Activated CD8-positive, alpha-beta T cell treated with anti-CD3 and anti-CD28 coated beads for 36 hours (primary cell): ENCODE data around the gene COL21A1. TPM values are rescaled to one million over a fixed set of nuclear protein-coding genes. Genes with fewer than 3 reads are reported as not detected.
"Not testable (repeated sequence)": the region's sequence is repeated elsewhere in the genome, so short reads cannot be mapped to it uniquely, and the experiment has no call there.

Experiments
- ATAC-seq: fragments of 200-7000 bp; cut with Tn5 transposase; one replicate; pipeline ENCODE4 v1.10.0; 2021; ENCODE audit warnings: mild to moderate bottlenecking, moderate library complexity
- CTCF ChIA-PET: fragments of 350-600 bp; sonication (Branson Sonifier 250); formaldehyde crosslinking; loops from one replicate; lab custom pipeline; 2021; ENCODE audit warnings: antibody characterized with exemption; lab: Charles Lee
- POLR2A ChIA-PET: fragments of 350-600 bp; sonication (Branson Sonifier 250); formaldehyde crosslinking; loops from one replicate; lab custom pipeline; 2021; ENCODE audit warnings: antibody characterized with exemption; lab: Charles Lee
- DNase-seq: peaks from one replicate; pipeline ENCODE4 v3.0.0-alpha.2; 2020
- H3K27ac Mint-ChIP-seq: one replicate; pipeline ENCODE4 v1.8.0; 2021; ENCODE audit warnings: mild to moderate bottlenecking, mixed read lengths
- H3K27me3 Mint-ChIP-seq: one replicate; pipeline ENCODE4 v1.8.0; 2021; ENCODE audit warnings: mixed read lengths
- H3K36me3 Mint-ChIP-seq: one replicate; pipeline ENCODE4 v1.8.0; 2021; ENCODE audit warnings: low read depth, mixed read lengths
- H3K4me1 Mint-ChIP-seq: one replicate; pipeline ENCODE4 v1.8.0; 2021; ENCODE audit warnings: low read depth, mixed read lengths
- H3K4me3 Mint-ChIP-seq: one replicate; pipeline ENCODE4 v1.8.0; 2021; ENCODE audit warnings: mild to moderate bottlenecking, moderate library complexity, mixed read lengths
- H3K9me3 Mint-ChIP-seq: one replicate; pipeline ENCODE4 v1.8.0; 2021; ENCODE audit warnings: mixed read lengths
- CTCF ChIP-seq: fragments of 200-600 bp; IDR thresholded peaks from one replicate; pipeline ENCODE4 v1.8.0; 2022; ENCODE audit warnings: antibody characterized with exemption, mild to moderate bottlenecking
- intact Hi-C: fragments of 100-400 bp; cut with micrococcal nuclease; formaldehyde crosslinking; loops from one replicate; pipeline ENCODE4 v1.10.0; 2022
- total RNA-seq, 2 experiments: library from RNA; stranded (reverse); gene quantifications; one replicate each; pipeline ENCODE4 v1.2.3, GENCODE V29; 2021

COL21A1 gene
- total RNA-seq, 2 experiments from 2014 or later: not detected

DNA sequence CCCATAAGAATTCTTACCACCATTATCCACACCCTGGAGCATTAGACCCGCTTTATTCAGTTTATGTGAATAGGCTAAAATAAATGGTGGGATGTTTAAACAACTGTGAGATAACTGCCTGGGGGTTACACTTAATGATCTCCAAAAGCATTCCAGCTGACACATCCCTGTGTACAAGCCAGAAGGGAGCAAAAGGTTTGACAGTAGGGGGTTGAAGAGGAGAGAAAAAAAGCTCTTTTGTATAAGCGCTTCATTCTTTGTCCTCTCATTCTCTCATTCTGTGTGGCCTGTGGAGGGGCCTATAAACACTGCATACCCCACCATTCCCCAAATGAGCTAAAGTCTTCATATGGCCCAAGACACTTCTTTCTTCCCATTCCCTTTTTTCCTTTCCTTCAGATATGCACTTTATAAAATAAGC is 30.8 kb upstream of the COL21A1 start:
- CTCF ChIA-PET: no interaction called here
- no peak for DNase-seq
- no peak for TF ChIP-seq CTCF
- H3K4me1 Mint-ChIP-seq: no peaks in the 10 kb centered on the region
- no peaks in the 10 kb centered on the region for H3K27me3 Mint-ChIP-seq
- H3K4me3 Mint-ChIP-seq: no peak overlapping the region
- intact Hi-C loops: no loop called here
- ATAC-seq: no peak
- POLR2A ChIA-PET: no interaction called here
- no peak overlapping the region for H3K27ac Mint-ChIP-seq
- no peaks in the 10 kb centered on the region for H3K9me3 Mint-ChIP-seq
- no peaks in the 10 kb centered on the region for H3K36me3 Mint-ChIP-seq

- POLR2A ChIA-PET: no interaction called here
- DNase-seq (no peak), ATAC-seq (no peak)
- TF ChIP-seq CTCF: no peak
- H3K4me1 Mint-ChIP-seq: no peaks in the 10 kb centered on the region
- H3K4me3 Mint-ChIP-seq: no peak overlapping the region
- no peaks in the 10 kb centered on the region for H3K27me3 Mint-ChIP-seq
- peaks cover 1% of the 10 kb centered on the region for H3K36me3 Mint-ChIP-seq
- intact Hi-C loops: no loop called here
- no peak overlapping the region for H3K27ac Mint-ChIP-seq
- CTCF ChIA-PET: no interaction called here
- peaks cover 11% of the 10 kb centered on the region for H3K9me3 Mint-ChIP-seq
These were observed 23.5 kb upstream of the COL21A1 start for GRCh38 chr6:56270812-56271441.

DNA sequence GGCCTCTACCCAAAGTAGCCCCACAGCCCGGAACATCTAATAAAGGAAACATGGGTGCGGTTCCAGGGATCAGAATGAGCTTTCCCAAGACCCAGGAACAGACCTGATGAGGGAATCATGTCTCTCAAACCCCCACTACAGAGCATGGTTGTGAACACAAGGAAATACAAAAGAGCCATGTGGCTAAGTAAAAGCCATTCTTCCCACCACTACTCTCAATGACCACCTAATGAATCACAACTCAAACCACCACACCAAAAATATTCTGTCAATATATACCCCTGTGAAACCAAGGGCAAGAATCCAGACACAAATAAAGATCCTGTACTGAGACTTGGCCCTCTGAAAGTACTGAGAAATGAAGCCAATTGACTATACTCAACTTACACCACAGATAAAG is 20.9 kb upstream of the COL21A1 start:
- CTCF ChIA-PET: no interaction called here
- no peak for TF ChIP-seq CTCF
- POLR2A ChIA-PET: no interaction called here
- Mint-ChIP-seq H3K36me3 (peaks cover 1% of the 10 kb centered on the region), H3K4me1 (no peaks in the 10 kb centered on the region), H3K4me3 (no peak overlapping the region), H3K27me3 (no peaks in the 10 kb centered on the region), H3K9me3 (peaks cover 11% of the 10 kb centered on the region), H3K27ac (no peak overlapping the region)
- intact Hi-C loops: no loop called here
- ATAC-seq (no peak), DNase-seq (no peak)

DNA sequence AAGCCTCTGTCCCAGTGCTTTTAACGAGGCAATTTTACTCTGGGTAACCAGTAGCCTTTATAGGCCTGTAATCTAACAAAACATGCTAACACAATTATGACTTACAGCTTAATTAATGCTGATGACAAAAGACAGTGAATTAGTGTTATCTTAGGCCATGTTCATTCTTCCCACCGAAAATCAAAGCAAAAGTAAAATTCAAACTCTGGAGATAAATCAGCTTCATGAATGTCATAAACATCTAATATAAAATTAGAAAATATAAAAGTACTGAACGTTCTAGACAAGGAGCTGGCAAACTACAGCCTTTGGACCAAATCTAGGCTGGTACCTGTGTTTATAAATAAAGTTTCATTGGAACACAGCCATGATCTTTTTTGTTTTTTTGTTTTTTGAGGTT is 18.6 kb upstream of the COL21A1 start:
- H3K4me1 Mint-ChIP-seq: no peaks in the 10 kb centered on the region
- ChIA-PET CTCF (no interaction called here), POLR2A (no interaction called here)
- H3K27ac Mint-ChIP-seq: no peak overlapping the region
- H3K36me3 Mint-ChIP-seq: peaks cover 1% of the 10 kb centered on the region
- peaks cover 6% of the 10 kb centered on the region for H3K9me3 Mint-ChIP-seq
- no peak overlapping the region for H3K4me3 Mint-ChIP-seq
- no peak for ATAC-seq
- no peak for DNase-seq
- no peak for TF ChIP-seq CTCF
- intact Hi-C loops: no loop called here
- no peaks in the 10 kb centered on the region for H3K27me3 Mint-ChIP-seq

- Mint-ChIP-seq H3K4me1 (no peaks in the 10 kb centered on the region), H3K27me3 (no peaks in the 10 kb centered on the region), H3K9me3 (no peaks in the 10 kb centered on the region), H3K27ac (no peak overlapping the region), H3K4me3 (no peak overlapping the region), H3K36me3 (no peaks in the 10 kb centered on the region)
- ChIA-PET POLR2A (no interaction called here), CTCF (no interaction called here)
- no peak for ATAC-seq
- DNase-seq: no peak
- intact Hi-C loops: no loop called here
- TF ChIP-seq CTCF: no peak
These were observed 16.4 kb upstream of the COL21A1 start for GRCh38 chr6:56263596-56264315.

DNA sequence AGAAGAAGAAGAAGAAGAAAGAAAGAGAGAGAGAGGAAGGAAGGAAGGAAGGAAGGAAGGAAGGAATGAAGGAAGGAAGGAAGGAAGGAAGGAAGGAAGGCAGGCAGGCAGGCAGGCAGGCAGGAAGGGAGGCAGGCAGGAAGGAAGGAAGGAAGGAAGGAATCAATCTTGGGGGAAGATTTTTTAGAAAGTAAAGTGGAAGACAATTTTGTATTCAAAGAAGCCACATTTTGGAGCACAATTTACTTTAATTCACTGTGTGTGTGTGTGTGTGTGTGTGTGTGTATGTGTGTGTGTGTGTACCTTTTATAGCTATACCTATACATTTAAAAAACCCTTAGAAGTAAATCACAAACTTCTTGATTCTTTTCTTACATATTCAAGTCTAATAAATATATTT is 13.2 kb upstream of the COL21A1 start:
- POLR2A ChIA-PET, ATAC-seq, H3K36me3 Mint-ChIP-seq: not testable (repeated sequence)

More for the DNA sequence above, 13.2 kb upstream of the COL21A1 start:
- CTCF ChIA-PET, H3K9me3 Mint-ChIP-seq, H3K27ac Mint-ChIP-seq, intact Hi-C loops, DNase-seq, H3K27me3 Mint-ChIP-seq, H3K4me1 Mint-ChIP-seq, H3K4me3 Mint-ChIP-seq: not testable (repeated sequence)
